Activated CD8-positive, alpha-beta memory T cell treated with anti-CD3 and anti-CD28 coated beads for 48 hours (primary cell): ENCODE results near the gene RASGRP3.

Experiments
- DNase-seq, 3 experiments: peaks; one replicate each; pipeline ENCODE4 v3.0.0-alpha.2; 2020; ENCODE audit warnings: low read depth in 2 of 3, low spot score in 2 of 3

RASGRP3 gene

GRCh38 chr2:33579227-33579626 is 102.8 kb downstream of the RASGRP3 start:
- no peak for DNase-seq

- DNase-seq: no peak
These were observed 105.4 kb downstream of the RASGRP3 start for GRCh38 chr2:33581872-33582271.

- DNase-seq: no peak
These were observed 106.9 kb downstream of the RASGRP3 start for GRCh38 chr2:33583194-33583938.

GRCh38 chr2:33586766-33587165 is 110.3 kb downstream of the RASGRP3 start:
- no peak for DNase-seq

GRCh38 chr2:33588232-33588631 is 111.8 kb downstream of the RASGRP3 start:
- DNase-seq: no peak

- no peak for DNase-seq
These were observed 113.0 kb downstream of the RASGRP3 start for GRCh38 chr2:33589444-33589843.

GRCh38 chr2:33595385-33595784 is 118.9 kb downstream of the RASGRP3 start:
- no peak for DNase-seq

GRCh38 chr2:33597026-33597425 is 120.6 kb downstream of the RASGRP3 start:
- DNase-seq: no peak

- peak; percentile 13 to 26 (median 24) for DNase-seq
These were observed 122.2 kb downstream of the RASGRP3 start for GRCh38 chr2:33598561-33599174.

GRCh38 chr2:33599175-33599942 is 122.9 kb downstream of the RASGRP3 start, which contains the start of gene FAM98A:
FAM98A (minus strand) TSS chr2:33599299; CDS start chr2:33599221, 78 bp downstream.
- DNase-seq: peak; percentile 89 to 99 (median 98)

GRCh38 chr2:33599943-33600192 is 123.4 kb downstream of the RASGRP3 start:
- no peak for DNase-seq

GRCh38 chr2:33602201-33602830 is 125.9 kb downstream of the RASGRP3 start:
- no peak for DNase-seq

GRCh38 chr2:33603416-33603815 is 127.0 kb downstream of the RASGRP3 start:
- DNase-seq: no peak

- DNase-seq: no peak
These were observed 128.6 kb downstream of the RASGRP3 start for GRCh38 chr2:33605056-33605455.

GRCh38 chr2:33606100-33606499 is 129.7 kb downstream of the RASGRP3 start:
- no peak for DNase-seq

- DNase-seq: no peak
These were observed 130.2 kb downstream of the RASGRP3 start for GRCh38 chr2:33606622-33607021.

- no peak for DNase-seq
These were observed 130.8 kb downstream of the RASGRP3 start for GRCh38 chr2:33607251-33607721.

- no peak for DNase-seq
These were observed 131.5 kb downstream of the RASGRP3 start for GRCh38 chr2:33607905-33608304.

- DNase-seq: no peak
These were observed 137.7 kb downstream of the RASGRP3 start for GRCh38 chr2:33614190-33614589.
